Ovary (tissue), 9 donors: ENCODE results near the gene CUBN. TPM values are rescaled to one million over a fixed set of nuclear protein-coding genes. Genes with fewer than 3 reads are reported as not detected.

ENCODE experiments used
- DNase-seq, 5 donors: peaks; one replicate each; pipeline ENCODE4 v3.0.0-alpha.2; 2019 to 2020
- H3K27ac ChIP-seq, 2 donors: fragments of 200-600 bp; one replicate each; pipeline versions ENCODE4 v1.5.1 to v1.8.0; 2019 to 2022
- H3K27me3 ChIP-seq: fragments of 200-600 bp; one replicate; pipeline ENCODE4 v1.8.0; 2022
- H3K36me3 ChIP-seq: fragments of 200-600 bp; sonication (generic); one replicate; pipeline ENCODE4 v1.5.1; 2019
- H3K4me1 ChIP-seq: one replicate; pipeline ENCODE4 v1.8.1; 2013; ENCODE audit warnings: mild to moderate bottlenecking, moderate library complexity; ENCODE audit not compliant: insufficient read depth
- H3K4me3 ChIP-seq: fragments of 200-600 bp; sonication (generic); one replicate; pipeline ENCODE4 v1.5.1; 2017
- H3K9me3 ChIP-seq, 2 donors: fragments of 200-600 bp in 1 of 2; sonication (generic) in 1 of 2; one replicate each; pipeline versions ENCODE4 v1.5.1 to v1.8.1; 2013 to 2019; ENCODE audit warnings: mild to moderate bottlenecking in 1 of 2, moderate library complexity in 1 of 2
- EP300 ChIP-seq: sonication (generic); formaldehyde crosslinking; IDR thresholded peaks from one replicate; pipeline ENCODE4 v1.6.1; 2017; ENCODE audit warnings: antibody characterized with exemption
- POLR2A ChIP-seq: fragments of 450-650 bp; IDR thresholded peaks from one replicate; pipeline ENCODE4 v1.6.1; 2017; ENCODE audit warnings: antibody characterized with exemption, mild to moderate bottlenecking, moderate library complexity
- WGBS, 3 donors: extraction: QIAGEN DNeasy Blood & Tissue Kit in 1 of 3; methylation state at CpG; one replicate each; pipeline versions ENCODE4 v1.1.5 to v1.1.7; 2013 to 2017; 5-methylcytosine and 5-hydroxymethylcytosine counted together
- intact Hi-C, 4 donors: fragments of 100-400 bp; cut with DNase I; formaldehyde crosslinking; loops; one replicate each; pipeline versions ENCODE4 v1.11.0 to v1.15.1; 2022 to 2023
- polyA plus RNA-seq, 2 donors: library from polyadenylated mRNA; stranded (reverse); fragments of 200-250 nt in 1 of 2; fragments of 350-450 nt in 1 of 2; fragmentation: Illumina TruSeq in 1 of 2; extraction: RNeasy Lipid Tissue Mini Kit (QIAGEN cat#74804) in 1 of 2; gene quantifications; one replicate each; pipeline ENCODE4 v1.2.3, GENCODE V29; 2013 to 2014
- total RNA-seq, 7 donors: library from RNA; depleted of rRNA in 2 of 7; stranded (reverse); fragments of >200 nt in 2 of 7; fragmentation: NEBNext Ultra II Directional in 3 of 7; extraction: Animal tissue kit (Norgen Biotek cat#: 25700) in 3 of 7; gene quantifications; one replicate each; pipeline versions ENCODE4 v1.1.0 to v1.2.4, GENCODE V29; 2016 to 2023
- TF ChIP-seq, protein P1 (sequence below), 3 donors: fragments of 450-650 bp in 2 of 3; fragments of 200-600 bp in 1 of 3; IDR thresholded peaks; one replicate each; pipeline versions ENCODE4 v1.5.1 to v1.8.0; 2016 to 2022; ENCODE audit warnings: antibody characterized with exemption in 3 of 3, mild to moderate bottlenecking in 1 of 3
- donor health status: DM: no; HTN: no; CAD: no; lungs with moderate emphysema.
- donor health status: DM: no; HTN: no; CAD: no.
- donor health status: Bipolar disorder and iron deficiency.
- donor health status: DM: yes; HTN: yes; CAD: no.
- donor health status: DM: no; HTN: no; CAD: no.
- donor health status: DM: yes; HTN: yes; CAD: no.

CUBN gene
- total and polyA plus RNA-seq, 9 donors: 1.9 to 5.8 (median 4.0) TPM

DNA sequence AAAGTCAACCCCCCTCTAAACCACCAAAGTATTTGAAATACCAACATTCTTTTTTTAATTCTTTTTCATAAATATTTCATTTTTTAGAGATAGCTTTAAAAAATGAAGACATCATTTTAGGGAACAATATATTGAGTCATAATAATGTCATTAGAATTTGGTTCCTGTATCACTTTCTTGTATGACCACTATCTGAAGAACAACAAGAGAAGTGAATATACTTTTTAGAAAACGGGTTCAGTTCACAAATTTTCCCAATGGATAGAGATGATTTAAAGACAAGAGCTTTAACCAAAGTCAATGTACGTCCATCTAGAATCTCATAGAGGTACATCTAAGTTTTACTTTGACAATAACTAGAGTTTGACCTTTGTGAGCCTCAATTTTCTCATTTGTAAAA lies 48.2 kb downstream of the CUBN start:
- no peaks in the 10 kb centered on the region for H3K4me1 ChIP-seq
- H3K27me3 ChIP-seq: no peaks in the 10 kb centered on the region
- WGBS, 3 donors: 93 to 96% (median 95%) methylated on average over 2 of the region's 2 CpGs
- DNase-seq: no peak
- no peak overlapping the region for H3K27ac ChIP-seq
- no peak overlapping the region for H3K4me3 ChIP-seq
- H3K9me3 ChIP-seq: no peaks in the 10 kb centered on the region
- TF ChIP-seq POLR2A (no peak), EP300 (no peak)
- TF ChIP-seq, protein P1, sequence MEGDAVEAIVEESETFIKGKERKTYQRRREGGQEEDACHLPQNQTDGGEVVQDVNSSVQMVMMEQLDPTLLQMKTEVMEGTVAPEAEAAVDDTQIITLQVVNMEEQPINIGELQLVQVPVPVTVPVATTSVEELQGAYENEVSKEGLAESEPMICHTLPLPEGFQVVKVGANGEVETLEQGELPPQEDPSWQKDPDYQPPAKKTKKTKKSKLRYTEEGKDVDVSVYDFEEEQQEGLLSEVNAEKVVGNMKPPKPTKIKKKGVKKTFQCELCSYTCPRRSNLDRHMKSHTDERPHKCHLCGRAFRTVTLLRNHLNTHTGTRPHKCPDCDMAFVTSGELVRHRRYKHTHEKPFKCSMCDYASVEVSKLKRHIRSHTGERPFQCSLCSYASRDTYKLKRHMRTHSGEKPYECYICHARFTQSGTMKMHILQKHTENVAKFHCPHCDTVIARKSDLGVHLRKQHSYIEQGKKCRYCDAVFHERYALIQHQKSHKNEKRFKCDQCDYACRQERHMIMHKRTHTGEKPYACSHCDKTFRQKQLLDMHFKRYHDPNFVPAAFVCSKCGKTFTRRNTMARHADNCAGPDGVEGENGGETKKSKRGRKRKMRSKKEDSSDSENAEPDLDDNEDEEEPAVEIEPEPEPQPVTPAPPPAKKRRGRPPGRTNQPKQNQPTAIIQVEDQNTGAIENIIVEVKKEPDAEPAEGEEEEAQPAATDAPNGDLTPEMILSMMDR (IDR thresholded peaks at IDR 0.05): no peak
- H3K36me3 ChIP-seq: no peaks in the 10 kb centered on the region
- intact Hi-C loops: no loop called here

DNA sequence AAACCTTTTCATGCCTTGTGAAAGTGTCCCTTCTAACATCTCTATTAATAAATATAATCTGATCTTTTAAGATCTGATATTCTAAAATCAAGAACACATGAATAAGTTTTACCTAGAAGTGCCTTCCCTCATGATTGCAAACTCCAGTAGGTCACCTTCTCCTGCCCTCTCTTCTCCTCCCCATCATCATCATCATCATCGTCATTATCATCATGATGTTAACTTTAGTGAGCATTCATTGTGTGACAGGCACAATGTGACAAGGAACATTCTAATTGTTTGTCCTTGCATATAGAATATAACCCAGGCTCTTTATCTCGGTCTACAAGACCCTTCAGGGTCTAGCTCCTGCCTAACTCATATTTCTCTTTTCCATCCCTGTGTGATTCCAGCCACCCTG lies 51.7 kb downstream of the CUBN start:
- Histone ChIP-seq H3K4me3 (no peak overlapping the region), H3K27me3 (no peaks in the 10 kb centered on the region), H3K27ac (no peak overlapping the region), H3K4me1 (peaks cover 1% of the 10 kb centered on the region), H3K9me3 (no peaks in the 10 kb centered on the region), H3K36me3 (no peaks in the 10 kb centered on the region)
- 93 to 99% (median 97%) methylated on average over 2 of the region's 2 CpGs for WGBS, 3 donors
- TF ChIP-seq, protein P1 (IDR thresholded peaks at IDR 0.05): no peak
- TF ChIP-seq POLR2A (no peak), EP300 (no peak)
- DNase-seq: no peak
- intact Hi-C loops: no loop called here

DNA sequence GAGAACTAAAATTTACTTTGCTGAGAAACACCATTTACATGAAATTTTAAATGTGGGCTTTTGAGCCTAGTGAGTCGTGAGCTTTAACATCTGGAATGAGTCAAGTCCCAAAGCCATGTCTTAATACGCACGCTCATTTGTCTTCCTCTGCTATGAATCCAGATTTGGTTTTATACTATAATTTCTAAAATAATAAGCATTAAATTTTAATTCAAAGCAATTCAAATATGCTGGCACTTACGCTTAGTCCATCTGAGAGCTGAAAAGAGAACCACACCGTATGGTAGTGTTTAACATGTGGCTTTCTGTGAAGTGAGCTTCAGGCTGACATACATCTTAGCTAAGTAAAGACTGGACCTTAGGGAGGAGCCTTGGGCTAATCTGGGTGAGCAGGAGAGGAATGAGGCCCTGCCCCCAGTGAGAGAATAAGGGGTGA lies 52.2 kb downstream of the CUBN start:
- intact Hi-C loops: no loop called here
- Histone ChIP-seq H3K9me3 (no peaks in the 10 kb centered on the region), H3K27ac (no peak overlapping the region), H3K36me3 (no peaks in the 10 kb centered on the region), H3K4me1 (peaks cover 1% of the 10 kb centered on the region), H3K27me3 (no peaks in the 10 kb centered on the region), H3K4me3 (no peak overlapping the region)
- no peak for DNase-seq
- TF ChIP-seq, protein P1 (IDR thresholded peaks at IDR 0.05): no peak
- no peak for TF ChIP-seq POLR2A
- TF ChIP-seq EP300: no peak
- WGBS, 3 donors: 85 to 95% (median 88%) methylated on average over 5 of the region's 5 CpGs

DNA sequence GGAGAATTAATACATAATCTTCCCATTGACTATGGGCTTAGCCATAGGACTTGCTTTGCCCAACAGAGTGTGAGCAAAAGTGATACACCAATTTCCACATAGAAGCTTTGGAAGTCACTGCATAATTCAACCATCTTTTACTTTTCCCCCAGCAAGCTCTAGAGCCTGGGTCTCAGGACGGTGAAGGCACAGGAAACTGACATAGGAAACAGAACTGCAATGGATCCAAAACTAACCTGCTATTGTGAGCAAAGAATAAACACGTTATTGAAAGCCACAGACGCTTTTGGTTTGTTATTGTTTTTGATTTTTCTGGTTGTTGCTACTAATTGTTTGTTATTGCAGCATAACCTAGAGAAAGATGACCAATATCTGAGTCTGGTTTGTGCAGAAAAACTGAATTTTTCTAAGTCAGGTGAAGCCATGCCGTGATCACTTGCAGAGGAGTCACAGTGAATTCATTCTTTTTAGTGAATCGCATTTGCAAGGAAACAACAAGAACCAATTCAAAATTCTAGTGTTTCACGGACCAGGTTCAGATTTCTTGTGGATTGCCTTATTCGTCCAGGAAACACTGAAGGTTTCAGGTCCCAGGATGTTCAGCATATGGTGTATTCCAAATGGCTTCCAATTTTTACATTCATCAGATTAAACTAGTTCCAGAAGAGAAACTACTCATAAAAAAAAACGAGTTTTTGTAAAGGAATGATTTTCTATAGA lies 52.8 kb downstream of the CUBN start:
- 79 to 85% (median 83%) methylated on average over 8 of the region's 8 CpGs for WGBS, 3 donors
- peaks cover 1% of the 10 kb centered on the region for H3K4me1 ChIP-seq
- H3K9me3 ChIP-seq: no peaks in the 10 kb centered on the region
- no peak for TF ChIP-seq POLR2A
- no peak for TF ChIP-seq EP300
- TF ChIP-seq, protein P1 (IDR thresholded peaks at IDR 0.05): no peak
- H3K27me3 ChIP-seq: no peaks in the 10 kb centered on the region
- intact Hi-C loops: no loop called here
- DNase-seq: no peak
- no peaks in the 10 kb centered on the region for H3K36me3 ChIP-seq
- no peak overlapping the region for H3K4me3 ChIP-seq
- H3K27ac ChIP-seq: no peak overlapping the region
